ENCODE results near the gene MCTP1. TPM values are rescaled to one million over a fixed set of nuclear protein-coding genes. Genes with fewer than 3 reads are reported as not detected.

Gene MCTP1
- total and polyA plus RNA-seq, 2 of the 8 experiments (the other 6 are each of a cell fraction or from before 2014, with no cell fraction given) = 0.56 to 3.4 TPM

DNA sequence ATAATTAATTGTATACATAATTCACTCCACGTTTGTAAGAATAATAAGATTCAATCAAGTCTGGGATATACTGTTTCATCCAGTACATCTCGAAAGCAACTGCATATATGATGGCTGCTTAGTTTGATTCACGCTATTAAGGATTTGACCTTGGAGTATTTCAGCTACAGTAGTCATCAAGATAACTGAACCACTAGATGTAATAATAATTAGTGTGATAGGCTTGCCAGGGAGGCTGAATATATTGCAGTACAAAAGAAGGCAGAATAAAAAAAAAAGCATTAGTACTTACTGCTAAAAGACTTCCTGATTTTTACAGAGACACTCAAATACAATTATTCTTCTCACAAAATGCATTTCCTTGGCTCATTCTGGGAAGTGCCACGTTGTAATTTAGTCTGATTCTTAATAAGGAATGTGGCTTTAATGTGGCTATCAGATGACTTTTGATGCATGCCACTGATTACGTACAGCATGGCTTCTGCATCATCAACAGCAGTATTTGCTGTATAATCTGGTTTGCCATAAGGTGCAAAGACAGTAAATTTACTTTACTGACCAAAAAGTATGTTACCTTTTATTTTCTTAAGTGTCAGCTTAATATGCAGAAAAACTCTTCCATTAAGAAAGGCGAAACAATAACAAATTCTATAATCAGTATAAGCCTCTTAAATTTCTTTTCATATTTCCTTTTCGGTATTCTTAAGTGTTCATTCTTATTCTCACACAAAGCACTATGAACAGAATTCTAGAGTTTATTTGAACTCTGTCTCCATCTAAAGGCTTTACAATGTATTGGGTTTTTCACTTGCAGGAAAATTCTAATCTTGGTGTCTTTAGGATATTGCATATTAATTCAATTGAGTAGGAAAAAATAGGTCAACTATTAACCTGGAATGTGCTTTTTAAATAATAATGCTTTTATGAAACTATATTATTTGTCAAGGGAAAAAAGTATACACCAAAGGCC lies 500.1 kb downstream of the MCTP1 start:
- no peak overlapping the region for H2AFZ ChIP-seq (ENCODE audit: low read length)
- no peak overlapping the region for H2BK20ac ChIP-seq (ENCODE audit: low read length)
- no peak overlapping the region for H3K27ac ChIP-seq (ENCODE audit: low read depth, low read length)
- H3K23me2 ChIP-seq (ENCODE audit: low read depth, low read length) = no peaks in the 10 kb centered on the region
- no peaks in the 10 kb centered on the region for H3K27me3 ChIP-seq (replicated peaks in 1 of 4; ENCODE audit: control insufficient read depth in 3 of 4, extremely low read depth in 1 of 4, insufficient read depth in 3 of 4, low read length in 3 of 4)
- H3K4me2 ChIP-seq (ENCODE audit: insufficient read depth in 1 of 2, low read depth in 2 of 2, low read length in 2 of 2) = no peak overlapping the region
- DNase-seq (ENCODE audit: low read depth in 1 of 2, low spot score in 2 of 2) (no peak), FAIRE-seq (no peak)
- H3K4me3 ChIP-seq (ENCODE audit: extremely low read depth in 1 of 4, insufficient read depth in 2 of 4, low read depth in 3 of 4, low read length in 4 of 4) = no peak overlapping the region
- no peak overlapping the region for H4K8ac ChIP-seq (ENCODE audit: extremely low read depth, insufficient read depth, low read length)
- WGBS, 2 experiments (ENCODE audit: extremely low coverage in 1 of 2, insufficient coverage in 1 of 2, insufficient read length in 1 of 2, insufficient replicate concordance in 2 of 2, low coverage in 1 of 2, low lambda C conversion rate in 2 of 2, missing lambda C conversion rate in 1 of 2) = 87% methylated on average over 7 of the region's 7 CpGs; no CpG with 5 or more reads in 1 of the 2 experiments
- no peaks in the 10 kb centered on the region for H3K79me2 ChIP-seq (ENCODE audit: control insufficient read depth in 1 of 2, insufficient read depth in 2 of 2, low read length in 2 of 2)
- no peak overlapping the region for H2BK5ac ChIP-seq (ENCODE audit: low read depth, low read length)
- H3K23ac ChIP-seq (ENCODE audit: insufficient read length) = no peak overlapping the region
- no peaks in the 10 kb centered on the region for H3K36me3 ChIP-seq (ENCODE audit: control insufficient read depth in 2 of 4, insufficient read depth in 4 of 4, low read length in 3 of 4)
- no peak overlapping the region for H3K18ac ChIP-seq (ENCODE audit: extremely low read depth, low read length)
- no peak overlapping the region for H4K91ac ChIP-seq (replicated peaks; ENCODE audit: insufficient read length, low read length)
- H3K4me1 ChIP-seq (replicated peaks in 1 of 4; ENCODE audit: control insufficient read depth in 3 of 4, insufficient read depth in 4 of 4, low read length in 3 of 4) = no peaks in the 10 kb centered on the region
- no peak overlapping the region for H3K9ac ChIP-seq (replicated peaks in 1 of 4; ENCODE audit: extremely low read depth in 1 of 4, low read depth in 3 of 4, low read length in 3 of 4)
- no peak overlapping the region for H2AK5ac ChIP-seq (ENCODE audit: low read depth, low read length)
- no peak for TF ChIP-seq JUND (IDR thresholded peaks at IDR 0.05; ENCODE audit: low read length)
- no peak for TF ChIP-seq GABPA (IDR thresholded peaks at IDR 0.05; ENCODE audit: borderline replicate concordance, insufficient read depth, low read length)
- peak in 1 of 2 experiments; percentile 24; a peak in 2 of 4 replicates for TF ChIP-seq RAD21 (IDR thresholded peaks at IDR 0.05 in 1 of 2, conservative IDR thresholded peaks at IDR 0.05 in 1 of 2; ENCODE audit: low read depth in 2 of 2, low read length in 2 of 2)
- TF ChIP-seq PHF8 (conservative IDR thresholded peaks at IDR 0.05; ENCODE audit: low read depth, low read length) = no peak
- no peak for TF ChIP-seq RFX5 (IDR thresholded peaks at IDR 0.05; ENCODE audit: borderline replicate concordance, low read depth, low read length)
- TF ChIP-seq, protein P1, sequence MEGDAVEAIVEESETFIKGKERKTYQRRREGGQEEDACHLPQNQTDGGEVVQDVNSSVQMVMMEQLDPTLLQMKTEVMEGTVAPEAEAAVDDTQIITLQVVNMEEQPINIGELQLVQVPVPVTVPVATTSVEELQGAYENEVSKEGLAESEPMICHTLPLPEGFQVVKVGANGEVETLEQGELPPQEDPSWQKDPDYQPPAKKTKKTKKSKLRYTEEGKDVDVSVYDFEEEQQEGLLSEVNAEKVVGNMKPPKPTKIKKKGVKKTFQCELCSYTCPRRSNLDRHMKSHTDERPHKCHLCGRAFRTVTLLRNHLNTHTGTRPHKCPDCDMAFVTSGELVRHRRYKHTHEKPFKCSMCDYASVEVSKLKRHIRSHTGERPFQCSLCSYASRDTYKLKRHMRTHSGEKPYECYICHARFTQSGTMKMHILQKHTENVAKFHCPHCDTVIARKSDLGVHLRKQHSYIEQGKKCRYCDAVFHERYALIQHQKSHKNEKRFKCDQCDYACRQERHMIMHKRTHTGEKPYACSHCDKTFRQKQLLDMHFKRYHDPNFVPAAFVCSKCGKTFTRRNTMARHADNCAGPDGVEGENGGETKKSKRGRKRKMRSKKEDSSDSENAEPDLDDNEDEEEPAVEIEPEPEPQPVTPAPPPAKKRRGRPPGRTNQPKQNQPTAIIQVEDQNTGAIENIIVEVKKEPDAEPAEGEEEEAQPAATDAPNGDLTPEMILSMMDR (IDR thresholded peaks at IDR 0.05; ENCODE audit: control extremely low read depth in 1 of 3, insufficient read depth in 1 of 3, low read depth in 1 of 3, low read length in 3 of 3) = peak in 1 of 3 experiments; percentile 2; a peak in 1 of 4 replicates
- no peak overlapping the region for H3K4ac ChIP-seq (replicated peaks; ENCODE audit: insufficient read length, low read depth, low read length)
- H3K9me3 ChIP-seq (ENCODE audit: insufficient read depth in 2 of 2, low read depth in 1 of 2, low read length in 1 of 2) = no peaks in the 10 kb centered on the region
- H3K14ac ChIP-seq (ENCODE audit: insufficient read length) = no peak overlapping the region
- no peak overlapping the region for H2BK15ac ChIP-seq (ENCODE audit: low read length)
- CTCF ChIA-PET (ENCODE audit: partially characterized antibody) = interaction anchor here (0.6 to 1.6 kb wide), 5 partner anchors 14 to 814 kb away, joined by 3 to 7 read pairs (median 4); no protein-coding TSS in a partner anchor
- H4K5ac ChIP-seq (ENCODE audit: insufficient read length, low read depth, low read length) = no peak overlapping the region
- no peak overlapping the region for H2BK12ac ChIP-seq (ENCODE audit: low read depth, low read length)
- H3K79me1 ChIP-seq (ENCODE audit: low read depth, low read length) = no peaks in the 10 kb centered on the region
- H4K20me1 ChIP-seq (replicated peaks in 1 of 2; ENCODE audit: control insufficient read depth in 1 of 2, insufficient read depth in 2 of 2, low read length in 2 of 2) = no peaks in the 10 kb centered on the region
- POLR2A ChIA-PET (ENCODE audit: partially characterized antibody) = no interaction called here
- H2BK120ac ChIP-seq (replicated peaks; ENCODE audit: low read depth, low read length) = no peak overlapping the region
- H3K56ac ChIP-seq (replicated peaks; ENCODE audit: insufficient read length, low read depth, low read length) = no peak overlapping the region

Data from H1 (cell line).